HG02642 (cell line): ENCODE measurements around the gene ATF5.
A peak's percentile ranks its signal among the peaks of the same experiment; 100 is the strongest.
"Not testable (repeated sequence)": the region's sequence is repeated elsewhere in the genome, so short reads cannot be mapped to it uniquely, and the experiment has no call there.

Experiments used
- ATAC-seq: cut with Tn5 transposase; IDR thresholded peaks from one replicate; pipeline ENCODE4 v1.9.1; 2021; ENCODE audit warnings: mild to moderate bottlenecking; ENCODE audit not compliant: unreplicated experiment, poor library complexity

Gene ATF5

DNA sequence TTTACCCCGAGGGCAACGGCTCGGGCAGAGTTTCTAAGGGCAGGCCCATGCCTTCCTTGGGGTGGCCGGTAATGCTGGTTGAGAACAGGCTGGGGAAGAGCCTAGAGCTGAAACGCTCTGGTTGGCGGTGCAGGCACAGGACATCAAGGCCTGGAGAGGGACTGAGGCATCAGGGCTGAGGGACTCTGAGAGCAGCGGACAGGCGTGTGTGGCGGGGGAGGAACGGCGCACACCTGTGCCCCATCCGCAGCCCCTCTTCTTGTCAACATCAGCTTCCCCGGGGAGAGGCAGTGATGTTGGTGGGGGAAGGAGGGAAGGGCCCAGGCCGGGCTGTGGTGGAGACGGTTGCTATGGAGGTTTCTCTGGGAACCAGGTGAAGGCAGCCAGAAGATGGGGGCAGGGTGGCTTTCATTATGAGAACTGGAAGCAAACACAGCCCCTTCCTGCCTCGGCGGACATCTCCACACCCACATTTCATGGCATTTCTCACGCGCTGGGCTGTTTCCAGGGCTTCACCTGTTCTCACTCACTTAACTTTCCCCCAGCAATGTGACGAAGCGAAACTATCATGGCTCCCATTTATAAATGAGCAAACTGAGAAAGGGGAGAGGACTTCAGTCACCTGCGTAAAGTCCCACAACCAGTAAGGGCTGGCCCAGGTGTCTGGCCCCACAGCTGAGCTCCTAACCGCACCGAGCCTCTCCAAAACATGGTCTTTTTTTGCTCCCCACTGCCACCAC, 8.2 kb upstream of the ATF5 start:
- no peak for ATAC-seq

DNA sequence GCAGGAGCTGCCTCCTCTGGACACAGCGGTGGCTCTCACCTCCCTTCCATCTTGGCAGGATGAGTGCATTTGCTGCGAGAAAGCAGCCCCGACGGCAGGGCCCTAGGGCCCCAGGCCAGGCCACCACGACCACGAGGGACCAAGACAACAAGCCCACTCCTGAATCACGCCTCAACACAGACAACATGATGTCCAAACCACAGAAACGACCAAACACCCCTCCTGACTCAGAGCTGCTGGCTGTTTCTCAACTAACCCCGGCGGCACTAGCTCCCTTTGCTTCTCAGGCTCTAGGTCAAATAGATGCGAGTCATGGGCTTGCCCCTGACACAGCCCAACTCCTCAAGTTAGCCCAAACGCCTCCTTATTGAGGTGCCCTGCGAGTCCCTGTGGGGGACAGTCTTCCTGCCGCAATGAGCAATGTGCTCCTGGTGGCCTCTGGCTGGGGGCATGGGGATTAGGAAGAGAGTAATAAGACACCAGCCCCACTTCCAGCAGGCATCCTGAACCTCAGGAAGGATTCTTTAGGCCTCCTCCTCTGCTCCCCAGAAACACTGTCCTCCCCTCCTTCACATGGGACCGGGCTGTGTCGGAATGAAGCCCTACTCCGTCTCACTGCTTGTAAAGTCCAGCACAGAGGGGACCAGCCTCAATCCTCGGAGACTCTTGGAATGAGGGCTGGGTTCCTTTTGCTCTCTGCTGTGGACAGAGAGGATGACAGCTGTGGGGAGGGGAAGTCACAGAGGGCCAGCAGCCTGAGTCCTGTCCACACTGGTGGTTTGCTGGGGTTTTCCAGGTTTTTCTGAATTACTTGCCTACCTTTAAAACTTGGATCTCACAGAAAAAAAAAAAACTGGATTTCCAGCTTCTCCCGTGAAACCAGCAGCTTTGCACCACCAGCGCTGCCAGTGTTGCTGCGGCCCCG, 6.9 kb upstream of the ATF5 start:
- no peak for ATAC-seq

DNA sequence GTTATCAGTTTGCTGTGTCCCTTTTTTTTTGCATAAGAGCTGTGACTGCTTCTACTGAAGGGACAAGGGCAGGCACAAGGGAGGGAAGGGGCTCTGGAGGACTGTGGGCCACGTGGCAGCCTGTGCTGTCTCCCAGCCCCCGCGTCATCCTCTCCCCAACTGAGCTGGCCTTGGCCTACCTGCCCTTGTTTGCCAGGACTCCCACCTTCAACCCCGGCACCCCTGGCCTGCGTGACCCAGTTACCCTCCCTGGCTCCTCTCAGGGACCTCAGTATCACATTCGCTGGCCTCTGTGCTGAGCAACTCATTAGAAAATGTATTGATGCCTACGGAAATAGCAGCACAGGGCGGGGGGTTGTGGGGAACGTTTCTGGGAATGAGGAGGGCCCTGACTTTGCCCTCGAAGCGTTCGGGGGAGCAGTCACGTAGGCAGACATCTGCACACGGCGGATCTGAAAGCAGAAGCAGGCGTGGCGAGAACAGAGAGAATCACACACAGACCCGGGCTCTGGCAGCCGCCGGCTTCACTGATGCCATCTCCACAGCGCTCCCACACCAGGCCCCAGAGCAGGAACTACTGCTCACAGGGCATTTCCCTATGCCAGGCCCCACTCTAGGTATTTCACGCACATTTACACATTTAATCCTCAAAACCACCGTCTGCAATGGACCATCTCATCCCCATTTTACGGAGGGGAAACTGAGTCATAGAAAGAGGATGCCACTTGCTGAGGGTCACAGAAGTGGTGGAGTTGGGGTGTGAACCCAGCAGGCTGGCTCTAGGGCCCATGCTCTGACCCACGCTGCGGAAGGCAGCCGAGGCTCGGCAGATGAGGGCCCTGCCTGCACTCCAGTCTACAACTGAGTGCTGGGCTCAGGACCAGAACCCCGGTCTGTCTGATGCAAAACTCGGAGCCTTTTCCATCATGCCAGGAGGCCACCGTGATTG, 5.7 kb upstream of the ATF5 start:
- ATAC-seq = no peak

DNA sequence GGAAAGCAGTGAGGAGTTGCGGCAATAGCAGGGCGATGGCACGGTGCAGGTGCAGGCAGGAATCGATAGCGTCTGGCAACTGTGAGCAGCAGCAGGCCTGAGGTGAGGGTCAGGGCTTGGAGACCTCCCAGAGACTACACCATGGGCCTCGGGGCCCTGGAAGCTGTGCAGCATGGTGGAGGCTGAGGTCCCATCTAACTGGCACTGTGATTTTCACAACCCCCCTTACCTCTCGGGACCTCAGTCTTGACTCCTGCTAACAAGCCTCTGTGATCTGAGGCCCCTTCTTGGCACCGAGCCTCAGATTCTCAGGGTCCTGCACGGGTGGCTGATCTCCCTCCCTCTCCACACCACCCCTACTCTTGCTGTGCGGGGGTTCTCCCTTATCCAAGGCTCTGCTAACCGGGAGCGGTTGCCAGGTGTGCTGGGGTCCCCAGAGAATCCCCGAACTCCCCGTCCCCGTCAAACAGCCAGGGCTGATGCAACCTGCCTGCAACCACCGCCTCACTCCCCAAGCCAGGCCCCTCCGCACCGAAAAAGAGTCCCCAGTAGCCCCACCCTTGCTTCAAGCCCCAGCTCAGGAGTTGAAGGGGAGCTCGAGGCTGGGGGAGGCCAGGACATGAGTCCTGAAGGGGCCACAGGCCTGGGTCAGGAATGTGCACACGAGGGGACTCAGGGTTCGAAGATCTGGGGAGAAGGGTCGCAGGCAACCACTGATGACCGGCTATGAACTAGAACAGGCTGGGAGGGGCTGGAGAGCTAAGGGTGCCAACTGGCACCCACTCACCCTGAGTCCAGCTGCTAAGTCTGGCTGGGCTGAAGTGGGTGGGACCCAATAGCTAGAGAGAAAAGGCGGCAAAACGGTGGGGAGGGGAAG, 4.8 kb upstream of the ATF5 start:
- no peak for ATAC-seq

DNA sequence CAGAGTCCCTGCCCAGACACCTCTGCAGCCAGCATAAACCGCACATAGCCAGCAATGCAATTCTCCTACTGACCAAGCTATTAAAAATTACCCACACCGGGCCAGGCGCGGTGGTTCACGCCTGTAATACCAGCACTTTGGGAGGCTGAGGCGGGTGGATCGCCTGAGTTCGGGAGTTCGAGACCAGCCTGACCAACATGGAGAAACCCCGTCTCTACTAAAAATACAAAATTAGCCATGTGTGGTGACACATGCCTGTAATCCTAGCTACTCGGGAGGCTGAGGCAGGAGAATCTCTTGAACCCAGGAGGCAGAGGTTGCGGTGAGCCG, 4.2 kb upstream of the ATF5 start:
- not testable (repeated sequence) for ATAC-seq

DNA sequence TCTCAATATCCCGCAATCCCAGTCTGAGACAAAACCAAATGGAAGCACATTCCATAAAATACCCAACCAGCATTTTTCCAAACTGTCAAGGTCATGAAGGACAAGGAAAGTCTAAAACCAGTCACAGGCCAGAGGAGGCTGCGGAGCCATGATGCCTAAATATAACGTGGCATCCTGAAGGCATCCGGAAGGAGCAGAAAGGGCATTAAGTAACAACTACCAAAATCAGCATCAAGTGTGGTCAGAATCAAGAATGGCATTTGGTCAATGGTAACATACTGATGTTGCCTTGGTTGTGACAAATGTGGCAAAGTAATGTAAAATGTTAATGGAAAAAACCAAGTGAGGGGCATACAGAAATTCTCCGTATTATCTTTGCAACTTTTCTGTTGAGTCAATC, 3.5 kb upstream of the ATF5 start:
- ATAC-seq = no peak

DNA sequence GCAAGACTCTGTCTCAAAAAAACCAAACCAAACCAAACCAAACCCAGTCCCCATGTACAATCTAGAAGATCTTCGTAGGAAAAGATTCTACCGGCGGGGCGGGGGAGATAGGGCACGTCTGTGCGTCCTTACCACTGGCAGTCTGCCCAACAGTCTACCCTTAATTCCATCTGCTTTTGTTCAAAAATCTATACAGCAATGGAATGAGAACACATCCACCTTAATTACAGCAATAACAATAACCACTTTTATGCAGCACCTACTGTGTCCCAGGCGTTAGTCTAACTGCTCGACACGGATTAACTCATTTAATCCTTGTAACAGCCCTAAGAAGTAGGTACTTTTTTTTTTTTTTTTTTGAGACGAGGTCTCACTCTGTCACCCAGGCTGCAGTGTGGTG, 2.5 kb upstream of the ATF5 start:
- ATAC-seq = no peak

DNA sequence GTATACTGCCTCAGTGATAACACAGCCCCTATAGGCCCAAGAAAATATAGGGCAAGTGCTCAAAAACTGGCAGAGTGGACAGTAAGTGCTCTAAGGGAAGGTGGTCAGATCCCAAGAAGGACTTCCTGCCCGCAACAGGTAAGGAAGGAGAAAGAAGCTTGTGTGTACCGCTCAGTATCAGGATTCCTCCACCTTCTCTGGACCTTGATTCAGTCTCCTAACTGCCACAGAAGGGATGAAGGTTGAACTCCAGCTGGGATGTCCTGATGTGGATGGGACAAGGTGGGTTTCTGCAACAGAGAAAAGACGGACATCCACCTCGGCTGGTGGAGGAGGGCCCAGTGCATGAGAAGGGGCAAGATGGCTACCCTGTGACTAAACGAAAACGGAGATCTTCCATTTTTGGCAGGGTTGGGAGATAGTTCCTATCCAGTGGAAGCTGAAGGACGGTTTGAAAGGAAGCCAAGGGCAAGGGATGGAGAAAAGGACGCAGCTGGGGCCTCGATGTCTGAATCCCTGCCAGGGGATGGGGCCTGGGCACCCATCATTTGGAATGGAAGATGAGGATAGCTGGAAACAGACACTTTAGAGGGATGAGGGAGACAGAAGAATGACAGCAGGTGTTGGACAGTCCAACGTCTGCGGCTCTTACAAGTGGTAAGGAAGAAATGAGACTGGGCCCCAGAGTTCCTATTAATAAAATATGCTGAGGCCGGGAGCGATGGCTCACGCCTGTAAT, 1.3 kb upstream of the ATF5 start:
- ATAC-seq = no peak

DNA sequence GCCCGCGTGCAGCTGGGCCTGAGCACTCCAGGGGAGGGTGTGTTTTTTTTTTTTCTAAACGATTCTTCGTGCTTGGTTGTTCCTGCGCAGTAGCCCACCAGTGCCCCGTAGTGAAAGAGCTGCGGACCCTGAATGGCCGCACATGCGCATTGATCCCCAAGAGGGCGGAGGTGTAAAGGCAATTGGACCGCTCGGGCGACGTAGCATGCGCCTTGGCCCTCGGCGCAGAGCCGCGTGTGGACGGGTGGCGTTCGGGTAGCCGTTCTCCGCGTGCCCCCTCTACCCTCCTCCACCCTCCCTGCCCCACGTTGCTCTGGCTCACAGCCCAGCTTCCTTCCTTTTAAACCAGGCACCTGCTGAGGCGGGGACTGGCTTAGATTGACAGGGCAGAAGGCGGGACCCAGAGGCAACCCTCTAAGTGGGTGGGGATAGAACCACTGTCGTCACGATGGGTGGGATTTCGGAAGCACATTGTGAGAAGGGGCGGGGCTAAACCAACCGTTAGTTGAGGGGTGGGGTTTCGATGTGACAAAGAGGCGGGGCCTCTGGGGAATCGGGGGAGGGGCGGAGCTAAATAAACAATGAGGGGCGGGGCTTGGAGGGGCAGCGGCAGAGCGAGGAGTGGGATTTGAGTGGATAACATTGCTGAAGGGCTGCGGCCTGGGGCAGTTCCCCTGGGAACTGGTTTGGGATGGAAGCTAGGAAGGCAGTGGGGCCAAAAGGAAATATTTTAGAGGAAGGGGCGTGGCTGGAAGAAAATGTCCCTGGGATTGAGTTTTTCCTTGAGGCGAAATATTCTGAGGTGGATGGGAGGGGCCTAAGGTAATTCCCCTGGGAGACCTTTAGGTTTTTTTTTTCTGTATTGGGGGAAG, 842 bp downstream of the ATF5 start:
- ATAC-seq = peak; percentile 65

DNA sequence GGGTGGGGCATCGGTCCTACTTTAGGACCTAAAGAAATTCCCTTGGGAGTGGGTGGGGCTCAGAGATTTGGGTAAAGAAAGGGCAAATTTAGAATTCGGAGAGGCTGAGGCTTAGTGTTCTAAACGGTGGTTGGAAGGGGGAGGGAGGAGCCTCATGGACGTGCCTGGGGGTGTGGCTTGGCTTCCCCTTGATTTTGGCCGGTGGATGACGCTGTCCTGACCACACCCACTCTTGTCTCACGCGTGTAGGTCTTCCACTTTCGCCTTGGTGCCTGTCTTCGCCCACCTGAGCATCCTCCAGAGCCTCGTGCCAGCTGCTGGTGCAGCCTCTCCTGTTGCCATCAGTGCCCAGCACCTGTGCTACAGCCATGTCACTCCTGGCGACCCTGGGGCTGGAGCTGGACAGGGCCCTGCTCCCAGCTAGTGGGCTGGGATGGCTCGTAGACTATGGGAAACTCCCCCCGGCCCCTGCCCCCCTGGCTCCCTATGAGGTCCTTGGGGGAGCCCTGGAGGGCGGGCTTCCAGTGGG, 1.5 kb downstream of the ATF5 start:
- ATAC-seq = no peak

DNA sequence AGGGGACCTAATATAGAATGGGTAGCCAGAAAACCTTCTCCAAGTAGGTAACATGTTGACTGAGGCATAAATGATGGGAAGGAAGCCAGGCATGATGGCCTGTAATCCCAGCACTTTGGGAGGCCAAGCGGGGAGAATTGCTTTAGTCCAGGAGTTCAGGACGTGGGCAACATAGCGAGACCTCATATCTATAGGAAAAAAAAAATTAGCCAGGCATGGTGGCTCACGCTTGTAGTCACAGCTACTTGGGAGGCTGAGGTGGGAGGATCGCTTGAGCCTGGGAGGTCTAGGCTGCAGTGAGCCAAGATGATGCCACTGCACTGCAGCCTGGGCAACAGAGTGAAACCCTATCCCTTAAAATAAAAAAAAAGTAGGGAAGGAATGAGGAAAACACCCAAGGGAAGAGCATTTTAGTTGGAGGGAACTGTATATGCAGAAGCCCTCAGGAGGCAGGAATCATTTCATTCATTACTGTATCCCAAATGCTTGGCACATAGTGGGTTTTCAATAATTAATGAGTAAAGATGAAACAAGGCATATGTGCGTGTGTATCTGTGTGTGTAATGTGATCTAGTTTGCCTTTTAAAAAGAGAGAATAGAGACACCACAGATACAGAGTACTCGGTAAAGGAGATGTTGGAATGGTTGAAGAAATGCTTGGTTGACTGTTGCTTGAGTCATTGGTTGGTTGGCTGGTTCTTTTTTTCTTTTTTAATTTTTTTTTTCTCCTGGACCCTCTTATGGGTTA, 2.5 kb downstream of the ATF5 start:
- ATAC-seq = no peak

DNA sequence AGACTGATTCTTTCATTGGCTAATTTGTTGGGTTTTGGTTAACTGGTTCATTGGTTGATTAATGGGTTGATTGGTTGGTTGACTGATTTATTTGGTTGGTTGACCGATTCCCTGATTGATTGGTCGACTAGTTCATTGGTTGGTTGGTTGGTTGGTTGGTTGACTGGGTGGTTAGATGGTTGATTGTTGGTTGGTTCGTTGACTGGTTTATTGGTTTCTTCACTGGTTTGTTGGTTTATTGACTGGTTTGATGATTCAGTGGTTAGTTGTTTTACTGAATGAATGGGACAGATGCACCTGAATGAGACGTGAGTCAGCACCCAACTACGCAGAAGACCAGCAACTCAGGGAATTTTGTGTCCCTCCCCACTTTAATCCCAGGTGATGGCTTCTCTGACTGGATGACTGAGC, 3.0 kb downstream of the ATF5 start:
- ATAC-seq = no peak

DNA sequence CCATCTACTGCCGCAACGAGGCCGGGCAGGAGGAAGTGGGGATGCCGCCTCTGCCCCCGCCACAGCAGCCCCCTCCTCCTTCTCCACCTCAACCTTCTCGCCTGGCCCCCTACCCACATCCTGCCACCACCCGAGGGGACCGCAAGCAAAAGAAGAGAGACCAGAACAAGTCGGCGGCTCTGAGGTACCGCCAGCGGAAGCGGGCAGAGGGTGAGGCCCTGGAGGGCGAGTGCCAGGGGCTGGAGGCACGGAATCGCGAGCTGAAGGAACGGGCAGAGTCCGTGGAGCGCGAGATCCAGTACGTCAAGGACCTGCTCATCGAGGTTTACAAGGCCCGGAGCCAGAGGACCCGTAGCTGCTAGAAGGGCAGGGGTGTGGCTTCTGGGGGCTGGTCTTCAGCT, 3.7 kb downstream of the ATF5 start:
- ATAC-seq = no peak

DNA sequence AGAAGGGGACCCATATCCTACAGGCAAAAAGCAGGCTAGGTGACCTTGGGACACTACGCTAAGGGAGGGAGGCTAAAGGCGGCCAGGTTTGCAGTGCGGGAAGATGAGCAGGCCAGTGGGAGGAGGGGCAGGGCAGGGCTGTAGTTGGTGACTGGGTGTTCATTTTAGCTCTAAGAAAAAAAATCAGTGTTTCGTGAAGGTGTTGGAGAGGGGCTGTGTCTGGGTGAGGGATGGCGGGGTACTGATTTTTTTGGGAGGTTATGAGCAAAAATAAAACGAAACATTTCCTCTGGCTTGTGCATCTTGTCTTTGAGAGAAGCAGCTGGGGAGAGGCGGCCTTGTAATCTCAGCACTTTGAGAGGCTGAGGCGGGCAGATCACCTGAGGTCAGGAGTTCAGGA, 4.6 kb downstream of the ATF5 start:
- no peak for ATAC-seq

DNA sequence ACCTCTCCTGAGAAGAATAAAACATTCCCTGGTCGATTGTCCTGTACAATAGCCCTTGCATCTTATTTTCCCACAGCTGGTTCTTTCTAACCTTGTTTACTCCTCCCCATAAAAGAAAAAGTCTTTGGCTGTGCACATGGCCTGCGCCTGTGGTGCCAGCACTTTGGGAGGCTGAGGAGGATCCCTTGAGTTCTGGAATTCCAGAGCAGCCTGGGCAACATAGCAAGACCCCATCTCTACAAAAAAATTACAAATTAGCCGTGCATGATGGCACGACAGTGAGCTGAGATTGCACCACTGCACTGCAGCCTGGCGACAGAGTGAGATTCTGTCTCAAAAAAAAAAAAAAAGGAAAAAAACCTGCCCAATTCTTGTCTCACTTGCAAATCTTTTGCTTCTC, 7.5 kb downstream of the ATF5 start:
- ATAC-seq = no peak

DNA sequence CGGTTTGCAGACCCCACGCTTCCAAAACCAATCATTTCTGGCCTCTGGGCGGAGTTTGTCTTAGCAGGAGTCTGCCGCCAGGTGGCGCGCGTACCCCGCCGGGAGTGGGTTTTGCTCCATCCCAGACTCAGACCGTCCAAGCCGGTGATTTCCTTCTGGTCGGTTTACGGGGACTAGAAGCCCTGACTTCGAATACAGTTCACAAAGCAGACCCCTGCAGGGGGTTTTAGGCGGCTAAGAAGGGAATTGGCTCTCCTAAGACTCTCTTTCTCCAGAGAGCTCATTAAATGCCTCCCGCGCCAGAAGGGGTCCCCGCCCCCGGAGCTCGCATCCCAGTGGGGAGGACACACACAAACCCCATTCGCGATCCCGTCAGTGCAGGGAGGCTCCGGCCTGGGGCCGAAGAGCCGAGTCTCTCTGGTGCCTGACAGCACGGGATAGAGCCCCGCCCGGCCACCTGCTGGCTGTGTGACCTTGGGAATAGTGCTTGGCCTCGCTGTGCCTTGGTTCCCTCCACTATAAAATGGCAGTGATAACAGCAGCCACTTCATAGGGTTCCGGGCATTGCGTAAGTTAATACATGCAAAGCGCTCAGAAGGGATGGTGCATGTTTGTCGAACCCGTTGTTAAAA, 8.9 kb downstream of the ATF5 start:
- peak; percentile 50 for ATAC-seq

DNA sequence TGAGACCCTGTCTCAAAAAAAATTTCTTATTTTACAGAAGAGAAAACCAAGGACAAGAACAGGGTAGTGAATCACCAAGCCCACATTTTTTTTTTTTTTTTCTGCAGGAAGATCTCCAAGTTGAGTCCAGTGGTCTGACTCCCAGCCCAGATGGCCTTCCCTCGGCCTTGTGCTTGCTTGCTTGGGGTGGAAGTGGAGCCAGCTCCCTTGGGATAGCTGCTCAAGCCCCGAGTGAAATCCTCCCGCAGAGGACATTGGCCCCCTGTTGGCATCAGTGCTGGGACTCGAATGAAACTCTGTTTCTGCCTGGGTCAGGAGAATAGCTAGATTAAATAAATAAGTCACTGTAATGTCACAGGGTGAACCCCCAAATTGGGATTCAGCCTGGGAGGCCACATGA, 9.7 kb downstream of the ATF5 start:
- no peak for ATAC-seq
